NK-92 treated with Interleukin-12 subunit alpha and Interleukin-12 subunit beta, amount 100 ng/mL, for 24 hours (cell line): ENCODE measurements around the gene PRR13.

Experiments
- DNase-seq: peaks from one replicate; lab custom pipeline; 2025; lab: John Stamatoyannopoulos, UW

The PRR13 gene

GRCh38 chr12:53493610-53494391 lies 52.3 kb downstream of the PRR13 start:
- DNase-seq: no peak
